HepG2 (cell line): Measurements from ENCODE around the gene SGSH. TPM values are rescaled to one million over a fixed set of nuclear protein-coding genes. Genes with fewer than 3 reads are reported as not detected.

ENCODE experiments used
- AHR ChIP-seq: IDR thresholded peaks from 2 replicates; pipeline ENCODE4 v1.6.1; 2018; ENCODE audit warnings: missing genetic modification reagents, missing compliant biosample characterization
- ATF7 ChIP-seq, 2 experiments: fragments of 450-650 bp in 1 of 2; sonication (generic) in 1 of 2; formaldehyde crosslinking in 1 of 2; IDR thresholded peaks; 2 replicates each; pipeline versions ENCODE4 v1.4.0 to v1.6.1; 2016 to 2020; ENCODE audit warnings: antibody characterized with exemption in 1 of 2, mild to moderate bottlenecking in 1 of 2, missing genetic modification reagents in 1 of 2
- CREB1 ChIP-seq, 2 experiments: fragments of 450-650 bp in 1 of 2; IDR thresholded peaks; 2 replicates each; pipeline ENCODE4 v1.6.1; 2016 to 2017; ENCODE audit warnings: control low read depth in 1 of 2, mild to moderate bottlenecking in 1 of 2, missing compliant biosample characterization in 1 of 2, missing genetic modification characterization in 1 of 2
- ELF1 ChIP-seq: sonication (generic); formaldehyde crosslinking; IDR thresholded peaks from 2 replicates; pipeline ENCODE4 v1.4.0; 2020; ENCODE audit warnings: missing genetic modification reagents
- FLYWCH1 ChIP-seq: sonication (generic); formaldehyde crosslinking; IDR thresholded peaks from 2 replicates; pipeline ENCODE4 v1.8.1; 2023; ENCODE audit warnings: mild to moderate bottlenecking, missing genetic modification reagents
- GPBP1L1 ChIP-seq: sonication (generic); formaldehyde crosslinking; IDR thresholded peaks from 2 replicates; pipeline ENCODE4 v1.5.0; 2020; ENCODE audit warnings: mild to moderate bottlenecking, missing genetic modification reagents
- HNF1A ChIP-seq, 2 experiments: sonication (generic) in 1 of 2; formaldehyde crosslinking in 1 of 2; IDR thresholded peaks; 2 replicates each; pipeline versions ENCODE4 v1.4.0 to v1.6.1; 2016 to 2020; ENCODE audit warnings: borderline replicate concordance in 1 of 2, low read depth in 1 of 2, mild to moderate bottlenecking in 1 of 2, missing genetic modification reagents in 1 of 2
- ISX ChIP-seq: sonication (generic); formaldehyde crosslinking; conservative IDR thresholded peaks from 2 replicates; pipeline ENCODE4 v1.5.0; 2020; ENCODE audit warnings: missing genetic modification reagents
- KLF12 ChIP-seq: sonication (generic); formaldehyde crosslinking; IDR thresholded peaks from 2 replicates; pipeline ENCODE4 v1.4.0; 2020; ENCODE audit warnings: missing genetic modification reagents, borderline replicate concordance
- MIER2 ChIP-seq: IDR thresholded peaks from 2 replicates; pipeline ENCODE4 v1.6.1; 2016; ENCODE audit warnings: missing biosample characterization, missing genetic modification reagents
- SRSF1 ChIP-seq: fragments of 200-400 bp; formaldehyde crosslinking; optimal IDR thresholded peaks from 2 replicates; pipeline ENCODE3; 2017; ENCODE audit warnings: mild to moderate bottlenecking, low read depth, low read length, moderate library complexity
- STAG1 ChIP-seq: sonication (generic); formaldehyde crosslinking; IDR thresholded peaks from 2 replicates; pipeline ENCODE4 v1.4.0; 2020; ENCODE audit warnings: missing genetic modification reagents
- TBX2 ChIP-seq: sonication (generic); formaldehyde crosslinking; IDR thresholded peaks from 2 replicates; pipeline ENCODE4 v1.5.0; 2020; ENCODE audit warnings: missing genetic modification reagents, mild to moderate bottlenecking, borderline replicate concordance
- TEF ChIP-seq: sonication (generic); formaldehyde crosslinking; IDR thresholded peaks from 2 replicates; pipeline ENCODE4 v1.5.0; 2020; ENCODE audit warnings: missing genetic modification reagents
- TSC22D2 ChIP-seq: sonication (generic); formaldehyde crosslinking; IDR thresholded peaks from 2 replicates; pipeline ENCODE4 v1.5.1; 2020; ENCODE audit warnings: missing genetic modification reagents, mild to moderate bottlenecking, borderline replicate concordance
- ZNF546 ChIP-seq: sonication (generic); formaldehyde crosslinking; conservative IDR thresholded peaks from 2 replicates; pipeline ENCODE4 v1.8.1; 2023; ENCODE audit warnings: mild to moderate bottlenecking, missing genetic modification reagents
- ZNF569 ChIP-seq: sonication (generic); formaldehyde crosslinking; IDR thresholded peaks from 2 replicates; pipeline ENCODE4 v1.5.0; 2020; ENCODE audit warnings: mild to moderate bottlenecking, missing genetic modification reagents, moderate library complexity, borderline replicate concordance
- ZSCAN9 ChIP-seq: IDR thresholded peaks from 2 replicates; pipeline ENCODE4 v1.6.1; 2016; ENCODE audit warnings: borderline replicate concordance
- polyA plus RNA-seq, 8 experiments: library from polyadenylated mRNA; depleted of rRNA in 3 of 8; stranded (reverse) in 7 of 8; unstranded in 1 of 8; fragments of >200 nt; fragmentation: Illumina TruSeq in 4 of 8; extraction: Trizol in 4 of 8; gene quantifications; 2 replicates each; pipeline versions ENCODE4 v1.2.1 to v1.2.3, GENCODE V29; 2011 to 2016; ENCODE audit warnings: low read depth in 4 of 8, missing spikeins in 1 of 8, mixed read lengths in 1 of 8; ENCODE audit not compliant: insufficient read depth in 1 of 8
- total RNA-seq, 5 experiments: library from RNA; depleted of rRNA; stranded (reverse); fragments of >200 nt; fragmentation: Illumina TruSeq; extraction: Trizol; gene quantifications; 2 replicates each; pipeline ENCODE4 v1.2.3, GENCODE V29; 2016; ENCODE audit warnings: low read depth in 1 of 5

Gene SGSH
- total and polyA plus RNA-seq, 2 of the 13 experiments (the other 11 are each of a cell fraction or from before 2014, with no cell fraction given): 12.2 to 17.6 TPM

GRCh38 chr17:80263253-80264204 lies 43.4 kb upstream of the SGSH start (continued):
- TF ChIP-seq CREB1 (IDR thresholded peaks at IDR 0.05): 0 out of 2 replicates have a peak, but pooled peaks have one; percentile 17
- no peak for TF ChIP-seq CREB1 (CRISPR knock-in tag; IDR thresholded peaks at IDR 0.05)
- no peak for TF ChIP-seq GPBP1L1 (CRISPR knock-in tag)
- TF ChIP-seq STAG1: peak; percentile 29
- TF ChIP-seq ZNF569: no peak
- TF ChIP-seq KLF12: 0 out of 2 replicates have a peak, but pooled peaks have one; percentile 47
- peak; percentile 68; the same call in 1 of the 2 replicates for TF ChIP-seq TSC22D2 (CRISPR knock-in tag)
- no peak; the same call in 1 of the 2 replicates for TF ChIP-seq ELF1
- TF ChIP-seq SRSF1: no peak
- no peak for TF ChIP-seq FLYWCH1 (CRISPR knock-in tag)
- TF ChIP-seq TEF (CRISPR knock-in tag): no peak; the same call in 1 of the 2 replicates
- TF ChIP-seq TBX2 (CRISPR knock-in tag): peak; percentile 56; the same call in 1 of the 2 replicates
- peak; percentile 57 for TF ChIP-seq ZSCAN9 (CRISPR knock-in tag)
- TF ChIP-seq ATF7 (IDR thresholded peaks at IDR 0.05): no peak
- no peak for TF ChIP-seq ATF7 (CRISPR knock-in tag; IDR thresholded peaks at IDR 0.05)
- TF ChIP-seq ISX (CRISPR knock-in tag): no peak
- no peak for TF ChIP-seq MIER2 (CRISPR knock-in tag)
- no peak for TF ChIP-seq ZNF546 (CRISPR knock-in tag)
- TF ChIP-seq AHR: no peak
- peak; percentile 76 for TF ChIP-seq HNF1A (IDR thresholded peaks at IDR 0.05; ENCODE audit: low read depth)
- TF ChIP-seq HNF1A (CRISPR knock-in tag; IDR thresholded peaks at IDR 0.05; ENCODE audit: borderline replicate concordance): peak; percentile 89
